GM18505 (cell line): ENCODE results near the gene ZDHHC14.

Experiments
- ATAC-seq: cut with Tn5 transposase; IDR thresholded peaks from one replicate; pipeline ENCODE4 v1.9.1; 2021; ENCODE audit not compliant: unreplicated experiment
- POLR2A ChIP-seq: IDR thresholded peaks from 4 replicates; pipeline ENCODE4 v1.6.1; 2011; ENCODE audit warnings: borderline replicate concordance; ENCODE audit not compliant: insufficient read depth, insufficient read length; ENCODE audit errors: extremely low read depth

Gene ZDHHC14

GRCh38 chr6:157505912-157506491, 125.0 kb downstream of the ZDHHC14 start:
- TF ChIP-seq POLR2A: no peak
- ATAC-seq: no peak

- no peak for TF ChIP-seq POLR2A
- ATAC-seq: no peak
Observed at GRCh38 chr6:157510323-157511188, 129.6 kb downstream of the ZDHHC14 start.

- no peak for TF ChIP-seq POLR2A
- no peak for ATAC-seq
Observed at GRCh38 chr6:157511682-157512381, 130.8 kb downstream of the ZDHHC14 start.

GRCh38 chr6:157512382-157512682, 131.3 kb downstream of the ZDHHC14 start:
- ATAC-seq: no peak
- TF ChIP-seq POLR2A: no peak

- ATAC-seq: no peak
- no peak for TF ChIP-seq POLR2A
Observed at GRCh38 chr6:157513004-157513603, 132.1 kb downstream of the ZDHHC14 start.

- no peak for TF ChIP-seq POLR2A
- no peak for ATAC-seq
Observed at GRCh38 chr6:157513619-157514485, 132.9 kb downstream of the ZDHHC14 start.

GRCh38 chr6:157514659-157515496, 133.9 kb downstream of the ZDHHC14 start:
- ATAC-seq: no peak

GRCh38 chr6:157516319-157517026, 135.5 kb downstream of the ZDHHC14 start:
- ATAC-seq: no peak
- no peak for TF ChIP-seq POLR2A

More at GRCh38 chr6:157514659-157515496, 133.9 kb downstream of the ZDHHC14 start:
- no peak for TF ChIP-seq POLR2A

GRCh38 chr6:157517601-157518359, 136.8 kb downstream of the ZDHHC14 start:
- no peak for ATAC-seq
- no peak for TF ChIP-seq POLR2A

- TF ChIP-seq POLR2A: no peak
- no peak for ATAC-seq
Observed at GRCh38 chr6:157518397-157519250, 137.6 kb downstream of the ZDHHC14 start.
